Measurements from ENCODE around the gene HMGN2. TPM values are rescaled to one million over a fixed set of nuclear protein-coding genes. Genes with fewer than 3 reads are reported as not detected.

The HMGN2 gene
- total and polyA plus RNA-seq, 2 of the 13 experiments (the other 11 are each of a cell fraction or from before 2014, with no cell fraction given), result 63.4 to 343 TPM

DNA sequence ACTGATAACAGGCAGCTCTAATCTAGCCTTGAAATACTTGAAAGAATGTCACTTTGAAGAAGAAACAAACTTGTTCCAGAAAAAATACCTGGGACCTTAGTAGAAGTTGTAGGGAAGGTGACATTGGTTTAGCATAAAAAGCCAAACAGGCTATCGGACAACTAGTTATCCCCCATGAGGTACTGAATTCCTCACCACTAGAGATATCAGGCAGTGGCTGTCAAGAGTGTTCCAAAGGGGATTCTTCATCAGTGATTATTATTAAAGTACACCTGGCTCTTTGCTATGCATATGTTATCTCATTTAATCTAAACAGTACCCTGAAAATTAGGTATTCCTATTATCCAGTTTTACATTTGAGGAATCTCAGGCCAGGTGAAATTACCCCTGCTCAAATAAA is 13.1 kb upstream of the HMGN2 start:
- H3K4me1 ChIP-seq (ENCODE audit: insufficient read depth, low read length), result no peaks in the 10 kb centered on the region
- no TSS peak for BruUV-seq (replicated peaks)
- intact Hi-C loops (cut with micrococcal nuclease; ENCODE audit: unreplicated experiment), result no loop called here
- H3K79me2 ChIP-seq (ENCODE audit: insufficient read depth, low read length), result no peaks in the 10 kb centered on the region
- TF ChIP-seq KLF12 (CRISPR knock-in tag; IDR thresholded peaks at IDR 0.05; ENCODE audit: borderline replicate concordance), result no peak
- TF ChIP-seq ZBTB20 (CRISPR knock-in tag; IDR thresholded peaks at IDR 0.05; ENCODE audit: borderline replicate concordance, low read depth), result no peak
- no peak for TF ChIP-seq KMT2B (CRISPR knock-in tag; IDR thresholded peaks at IDR 0.05)
- TF ChIP-seq PHF5A (CRISPR knock-in tag; IDR thresholded peaks at IDR 0.05; ENCODE audit: low read depth, unreplicated experiment), result no peak
- no peak for TF ChIP-seq ZNF703 (CRISPR knock-in tag; IDR thresholded peaks at IDR 0.05; ENCODE audit: borderline replicate concordance)
- TF ChIP-seq, protein P1, sequence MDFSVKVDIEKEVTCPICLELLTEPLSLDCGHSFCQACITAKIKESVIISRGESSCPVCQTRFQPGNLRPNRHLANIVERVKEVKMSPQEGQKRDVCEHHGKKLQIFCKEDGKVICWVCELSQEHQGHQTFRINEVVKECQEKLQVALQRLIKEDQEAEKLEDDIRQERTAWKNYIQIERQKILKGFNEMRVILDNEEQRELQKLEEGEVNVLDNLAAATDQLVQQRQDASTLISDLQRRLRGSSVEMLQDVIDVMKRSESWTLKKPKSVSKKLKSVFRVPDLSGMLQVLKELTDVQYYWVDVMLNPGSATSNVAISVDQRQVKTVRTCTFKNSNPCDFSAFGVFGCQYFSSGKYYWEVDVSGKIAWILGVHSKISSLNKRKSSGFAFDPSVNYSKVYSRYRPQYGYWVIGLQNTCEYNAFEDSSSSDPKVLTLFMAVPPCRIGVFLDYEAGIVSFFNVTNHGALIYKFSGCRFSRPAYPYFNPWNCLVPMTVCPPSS (IDR thresholded peaks at IDR 0.05), result no peak
- TF ChIP-seq U2AF2 (IDR thresholded peaks at IDR 0.05; ENCODE audit: low read depth, low read length), result no peak
- TF ChIP-seq, protein P2, sequence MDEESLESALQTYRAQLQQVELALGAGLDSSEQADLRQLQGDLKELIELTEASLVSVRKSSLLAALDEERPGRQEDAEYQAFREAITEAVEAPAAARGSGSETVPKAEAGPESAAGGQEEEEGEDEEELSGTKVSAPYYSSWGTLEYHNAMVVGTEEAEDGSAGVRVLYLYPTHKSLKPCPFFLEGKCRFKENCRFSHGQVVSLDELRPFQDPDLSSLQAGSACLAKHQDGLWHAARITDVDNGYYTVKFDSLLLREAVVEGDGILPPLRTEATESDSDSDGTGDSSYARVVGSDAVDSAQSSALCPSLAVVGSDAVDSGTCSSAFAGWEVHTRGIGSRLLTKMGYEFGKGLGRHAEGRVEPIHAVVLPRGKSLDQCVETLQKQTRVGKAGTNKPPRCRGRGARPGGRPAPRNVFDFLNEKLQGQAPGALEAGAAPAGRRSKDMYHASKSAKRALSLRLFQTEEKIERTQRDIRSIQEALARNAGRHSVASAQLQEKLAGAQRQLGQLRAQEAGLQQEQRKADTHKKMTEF (CRISPR knock-in tag; IDR thresholded peaks at IDR 0.05), result no peak
- no peak for TF ChIP-seq ZNF777 (CRISPR knock-in tag; IDR thresholded peaks at IDR 0.05)
- TF ChIP-seq, protein P3, sequence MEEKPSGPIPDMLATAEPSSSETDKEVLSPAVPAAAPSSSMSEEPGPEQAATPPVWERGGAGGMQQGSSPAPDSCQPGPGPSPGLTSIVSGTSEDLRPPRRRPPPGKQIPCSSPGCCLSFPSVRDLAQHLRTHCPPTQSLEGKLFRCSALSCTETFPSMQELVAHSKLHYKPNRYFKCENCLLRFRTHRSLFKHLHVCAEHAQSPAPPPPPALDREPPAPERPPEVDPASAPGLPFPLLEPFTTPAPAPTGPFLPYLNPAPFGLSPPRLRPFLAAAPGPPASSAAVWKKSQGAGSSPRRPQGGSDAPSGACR (CRISPR knock-in tag; IDR thresholded peaks at IDR 0.05), result no peak
- ATAC-seq (no peak), DNase-seq (ENCODE audit: low spot score) (no peak), FAIRE-seq (no peak)
- H4K20me1 ChIP-seq (ENCODE audit: insufficient read depth, low read length), result no peaks in the 10 kb centered on the region
- H3K9ac ChIP-seq (ENCODE audit: insufficient read depth, low read depth, low read length), result no peak overlapping the region
- H2AFZ ChIP-seq (ENCODE audit: low read length), result no peak overlapping the region
- peaks cover 10 to 41% of the 10 kb centered on the region in 2 experiments; a peak in 4 of 5 replicates for H3K36me3 ChIP-seq (replicated peaks in 1 of 2; ENCODE audit: control insufficient read depth in 1 of 2, insufficient read depth in 2 of 2, low read length in 2 of 2)
- no peak overlapping the region for H3K4me3 ChIP-seq (replicated peaks in 1 of 3; ENCODE audit: insufficient read depth in 1 of 3, low read depth in 2 of 3, low read length in 3 of 3)
- no peaks in the 10 kb centered on the region for H3K9me3 ChIP-seq (ENCODE audit: low read length)
- no peak overlapping the region for H3K27ac ChIP-seq (ENCODE audit: extremely low read length, insufficient read depth, low read length)
- no peak overlapping the region for H3K4me2 ChIP-seq (ENCODE audit: low read depth, low read length)
- no peaks in the 10 kb centered on the region for H3K27me3 ChIP-seq (ENCODE audit: control insufficient read depth in 1 of 2, insufficient read depth in 2 of 2, low read length in 2 of 2)
- ChIA-PET POLR2A (no interaction called here), CTCF (ENCODE audit: low intra/inter-chr PET ratio, low total read pairs) (no interaction called here)
- in situ Hi-C loops (cut with HindIII; ENCODE audit: extremely low pct_ligation_motif_present, low pct_unique_long_range_greater_than_20kb), result no loop called here
- 88% methylated on average over 1 of the region's 1 CpG for WGBS (ENCODE audit: low lambda C conversion rate)

Measured in HepG2 (cell line).